Activated CD8-positive, alpha-beta memory T cell treated with anti-CD3 and anti-CD28 coated beads, Interleukin-2, amount 50 U/mL, for 4 hours (primary cell): ENCODE results near the gene ALPK1.
"Not testable (repeated sequence)": the region's sequence is repeated elsewhere in the genome, so short reads cannot be mapped to it uniquely, and the experiment has no call there.

ENCODE experiments used
- DNase-seq: peaks from one replicate; pipeline ENCODE4 v3.0.0-alpha.2; 2020

Gene ALPK1

DNA sequence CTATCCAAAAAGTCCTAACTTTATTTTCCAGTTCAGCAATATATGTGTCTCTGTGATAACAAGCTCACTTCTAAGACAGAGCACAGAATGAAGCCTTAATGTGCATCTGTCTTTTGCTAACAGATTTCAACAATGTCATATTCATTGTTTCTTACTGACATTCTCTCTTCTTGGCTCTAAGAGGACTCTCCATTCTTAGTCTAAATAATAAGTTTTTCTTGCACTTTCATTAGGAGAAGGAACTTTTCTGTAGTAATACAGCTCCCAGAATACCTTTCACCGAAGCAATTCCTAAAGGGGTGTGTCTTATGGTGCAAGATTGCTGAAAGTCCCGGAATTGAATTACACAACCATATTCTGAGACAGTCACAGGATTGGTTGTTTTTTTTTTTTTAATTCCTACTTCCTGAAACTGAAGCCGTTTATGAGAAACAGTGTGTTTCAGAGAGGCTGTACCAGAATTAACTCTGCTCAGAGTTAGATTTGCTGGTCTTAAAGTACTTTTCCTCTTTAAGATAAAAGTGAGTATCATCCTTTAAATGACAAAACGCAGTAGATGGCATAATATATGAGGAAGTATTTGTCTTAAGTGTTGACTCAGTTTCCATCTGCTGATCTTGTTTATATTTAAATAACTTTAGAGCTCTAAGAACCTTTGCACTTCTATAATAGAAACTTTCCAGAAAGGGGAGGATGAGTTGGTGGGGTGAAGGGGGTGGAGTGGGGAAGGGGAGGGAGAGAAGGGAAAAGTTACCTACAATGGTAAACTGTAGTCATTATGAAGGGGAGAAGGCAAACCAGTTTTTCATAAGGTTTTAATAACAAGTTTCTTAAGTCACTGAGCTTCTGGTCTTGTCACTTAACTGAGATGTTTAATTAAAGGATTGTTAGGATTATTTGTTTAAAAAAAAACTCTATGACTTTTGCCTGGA is at the start of gene ALPK1:
ALPK1 (plus strand) TSS at position 421 of the 932 bp plus-strand sequence.
- no peak for DNase-seq

DNA sequence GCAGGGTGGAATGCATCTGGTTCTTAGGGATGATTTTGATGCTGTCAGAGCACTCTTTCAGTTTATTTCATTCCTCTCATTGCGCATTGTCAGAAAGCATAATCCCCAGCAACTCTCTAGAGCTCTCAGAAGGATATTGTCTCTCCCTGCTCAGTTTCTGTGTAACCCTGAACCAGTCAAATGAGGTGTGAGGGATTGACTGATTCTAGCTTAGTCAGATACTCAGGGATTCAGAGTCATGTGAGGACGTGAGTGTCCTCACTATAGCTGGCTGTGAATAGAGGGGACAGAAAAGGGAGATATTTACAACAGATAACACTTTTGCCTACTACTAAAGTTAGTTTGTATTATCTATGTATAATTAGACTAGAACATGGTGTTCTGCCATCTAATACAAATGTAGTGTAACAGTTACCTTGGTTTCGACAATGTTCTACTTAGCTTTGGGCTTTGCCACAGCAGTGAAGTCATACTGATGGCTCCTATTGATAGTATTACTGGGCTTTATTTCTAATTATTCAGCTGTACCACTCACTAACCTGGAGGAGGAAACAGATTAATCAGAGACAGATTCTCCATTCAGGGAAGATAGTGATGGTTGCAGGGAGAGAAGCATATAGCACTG is 46.0 kb upstream of the ALPK1 start:
- DNase-seq: no peak

DNA sequence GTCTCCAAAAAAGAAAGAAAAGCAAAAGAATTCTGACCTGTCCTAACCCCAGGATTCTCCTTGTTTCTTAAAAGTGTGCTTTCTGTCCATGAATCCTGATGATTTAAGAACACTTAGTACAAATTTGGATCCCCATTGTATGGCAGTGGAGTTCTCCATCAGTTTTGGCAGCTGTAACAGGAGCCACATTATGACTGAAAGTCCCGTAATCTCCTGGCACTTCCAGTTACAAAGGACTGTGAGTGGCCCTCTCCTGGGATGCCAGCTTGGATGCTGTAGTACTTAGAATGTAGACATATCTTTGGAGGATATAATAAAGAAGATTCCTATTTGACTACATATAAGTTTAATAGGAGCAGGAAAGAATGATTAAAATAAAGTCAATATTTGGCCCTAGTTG is 44.9 kb upstream of the ALPK1 start:
- no peak for DNase-seq

DNA sequence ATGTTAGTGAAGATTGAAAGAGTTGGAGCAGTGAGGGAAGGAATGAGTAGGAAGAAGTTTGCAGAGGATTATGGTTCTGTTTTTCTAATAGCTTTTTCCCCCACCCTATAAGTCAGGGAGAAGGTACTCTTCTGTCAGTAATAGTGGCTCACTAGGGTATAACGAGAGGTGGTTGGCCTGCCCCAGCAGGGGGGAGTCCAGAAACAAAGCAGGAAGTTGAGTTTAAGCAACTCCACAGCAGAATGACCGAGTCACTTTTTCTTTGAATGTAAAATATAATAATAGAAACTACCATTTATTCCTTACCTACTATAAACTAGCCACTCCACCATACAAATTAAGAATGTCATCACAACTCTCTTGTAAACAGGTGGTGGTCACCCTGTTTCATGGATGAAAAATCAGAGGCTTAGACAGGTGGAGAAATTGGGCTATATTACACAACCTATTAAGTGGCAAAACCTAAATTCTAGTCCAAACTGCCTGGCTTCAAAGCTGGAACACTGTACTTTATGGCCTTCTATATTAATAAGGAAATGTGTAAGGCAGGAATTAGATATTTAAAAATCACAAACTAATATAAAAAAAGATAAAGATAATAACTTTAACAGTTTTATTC is 43.7 kb upstream of the ALPK1 start:
- no peak for DNase-seq

DNA sequence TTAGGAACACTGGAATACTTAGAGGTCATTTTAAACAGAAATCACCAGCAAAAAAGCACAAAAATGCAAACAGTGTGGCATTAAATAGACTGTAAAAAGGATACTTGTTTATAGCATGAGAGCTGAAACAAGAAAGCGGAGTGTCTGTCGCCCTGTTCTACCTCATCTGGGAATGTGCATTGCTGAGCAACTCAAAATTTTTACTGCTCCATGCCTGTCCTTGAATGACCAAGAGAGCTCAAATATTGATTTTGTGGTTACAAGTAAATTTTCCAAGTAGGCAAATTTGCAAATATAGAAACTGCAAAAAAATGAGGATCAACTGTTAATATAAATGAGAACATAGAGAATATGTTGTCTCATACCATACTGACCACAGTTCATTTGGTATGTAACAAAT is 40.1 kb upstream of the ALPK1 start:
- DNase-seq: no peak

DNA sequence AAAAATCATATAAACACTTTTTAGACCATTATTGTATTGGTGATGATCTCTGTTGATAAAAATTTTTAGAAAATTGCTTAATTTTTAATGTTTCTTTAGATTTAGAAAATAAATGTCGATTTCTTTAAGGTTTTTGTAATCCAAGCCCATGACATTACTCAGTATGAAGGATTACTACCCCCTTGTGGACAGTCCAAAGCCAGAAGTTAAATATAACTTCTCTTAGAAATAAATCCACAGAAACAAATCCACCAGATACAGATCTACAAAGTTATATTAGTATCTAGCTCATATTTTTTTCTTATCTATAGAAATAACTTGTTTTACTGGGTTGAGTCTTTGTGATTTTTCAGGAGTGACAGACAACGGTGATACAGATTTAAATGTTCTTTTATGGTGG is 30.3 kb upstream of the ALPK1 start:
- DNase-seq: no peak

DNA sequence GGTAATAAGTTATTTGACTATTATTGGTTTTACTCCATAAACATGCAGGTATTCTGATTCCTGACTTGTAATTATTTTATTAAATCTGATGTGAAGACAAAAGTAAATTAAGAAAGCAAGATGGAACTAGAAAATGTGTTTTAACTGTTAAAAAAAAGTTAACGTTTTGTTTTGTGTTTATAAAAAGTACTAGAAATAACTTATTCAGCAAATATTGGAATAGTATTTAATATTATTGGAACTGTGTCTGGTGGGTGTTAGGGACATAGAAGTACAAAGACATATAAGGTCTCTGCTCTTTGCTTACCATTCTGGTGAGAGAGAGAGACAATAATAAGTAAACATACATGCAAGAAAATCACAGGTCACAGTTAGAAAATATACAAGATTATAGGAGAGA is 27.1 kb upstream of the ALPK1 start:
- DNase-seq: no peak

DNA sequence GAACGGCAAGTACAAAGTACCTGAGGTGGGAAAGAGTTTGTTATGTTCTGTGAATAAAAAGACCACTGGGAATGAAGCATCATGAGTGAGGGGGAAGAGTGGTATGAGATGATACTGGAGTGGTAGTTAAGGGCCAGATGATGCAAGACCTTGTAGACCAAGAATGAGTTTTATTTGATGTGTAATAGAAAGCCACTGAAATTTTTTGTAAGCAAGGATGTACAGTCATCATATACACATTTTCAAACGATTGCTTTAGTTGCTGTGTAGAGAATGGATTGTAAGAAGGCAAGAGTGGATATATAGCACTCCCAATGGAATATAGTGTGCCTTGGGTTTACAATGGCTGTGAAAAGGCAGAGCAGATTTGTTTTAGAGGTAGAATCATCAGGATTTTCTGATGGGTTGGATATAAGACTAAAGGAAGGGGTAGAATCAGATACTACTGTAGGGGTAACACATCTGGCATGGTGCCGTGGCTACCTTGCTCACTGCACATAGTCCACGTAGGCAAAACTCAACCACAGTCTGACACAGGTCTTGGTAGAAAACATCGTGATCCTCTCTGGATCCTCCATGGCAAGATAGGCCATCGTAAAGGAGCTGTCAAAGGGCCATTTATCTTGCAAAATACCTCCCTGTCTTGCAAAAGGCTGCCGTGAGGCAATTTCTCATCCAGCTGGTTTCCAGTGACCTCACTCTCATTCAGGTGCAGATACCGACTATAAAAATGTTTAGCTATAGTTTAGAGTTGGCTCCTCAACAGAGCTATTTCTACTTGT is 26.3 kb upstream of the ALPK1 start:
- DNase-seq: no peak

DNA sequence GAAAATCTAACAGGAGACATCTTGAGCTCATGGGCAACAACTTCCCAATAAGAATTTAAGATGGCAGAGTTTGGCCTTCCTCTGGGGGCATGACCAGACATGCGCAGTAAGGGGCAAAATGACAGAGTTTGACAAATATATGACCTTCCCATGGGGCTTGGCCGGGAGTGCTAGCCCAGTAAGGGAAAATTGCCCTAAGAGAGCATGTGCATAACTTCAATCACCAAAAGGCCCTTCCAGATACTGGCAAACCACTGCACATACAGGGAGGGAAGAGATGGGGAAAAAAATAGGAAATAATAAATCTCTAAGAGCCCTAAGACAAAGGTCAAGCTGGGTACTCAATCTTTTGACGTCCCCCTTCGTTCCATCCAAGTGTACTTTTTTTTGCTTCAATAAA is 24.9 kb upstream of the ALPK1 start:
- no peak for DNase-seq

DNA sequence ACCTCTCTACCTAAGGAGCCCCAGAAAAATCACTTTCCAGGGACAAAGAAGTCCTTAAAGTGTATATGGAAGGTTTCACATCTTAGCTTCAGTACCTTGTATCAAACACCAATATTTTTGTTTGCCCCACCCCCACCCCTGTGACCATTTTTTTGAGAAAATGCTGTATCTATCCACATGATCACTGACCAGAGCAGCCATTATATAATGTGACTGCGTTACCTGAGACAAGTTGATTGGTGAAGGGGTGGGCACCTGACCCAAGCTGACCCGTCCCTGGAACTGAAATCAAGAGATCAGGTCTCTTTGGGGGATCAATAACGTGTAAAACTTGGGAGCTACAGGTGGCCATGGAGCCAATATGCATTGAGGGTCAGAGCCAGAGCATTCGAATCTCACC is 22.2 kb upstream of the ALPK1 start:
- DNase-seq: no peak

DNA sequence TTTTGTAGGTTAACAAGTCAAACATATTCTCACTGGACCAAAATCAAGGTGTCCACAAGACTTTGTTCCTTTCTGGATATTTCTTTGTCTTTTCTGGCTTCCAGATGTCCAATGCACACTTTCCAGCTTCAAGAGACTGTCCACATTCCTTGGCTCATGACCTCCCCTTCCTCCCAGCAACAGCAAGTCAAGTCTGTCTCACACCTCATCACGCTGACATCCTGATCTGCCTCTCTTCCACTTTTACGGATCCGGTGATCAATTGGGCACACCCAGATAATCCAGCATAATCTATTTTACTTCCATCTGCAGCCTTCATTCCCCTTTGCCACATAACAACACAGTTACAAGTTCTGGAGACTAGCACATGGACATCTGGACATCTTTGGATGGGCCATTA is 21.1 kb upstream of the ALPK1 start:
- no peak for DNase-seq

DNA sequence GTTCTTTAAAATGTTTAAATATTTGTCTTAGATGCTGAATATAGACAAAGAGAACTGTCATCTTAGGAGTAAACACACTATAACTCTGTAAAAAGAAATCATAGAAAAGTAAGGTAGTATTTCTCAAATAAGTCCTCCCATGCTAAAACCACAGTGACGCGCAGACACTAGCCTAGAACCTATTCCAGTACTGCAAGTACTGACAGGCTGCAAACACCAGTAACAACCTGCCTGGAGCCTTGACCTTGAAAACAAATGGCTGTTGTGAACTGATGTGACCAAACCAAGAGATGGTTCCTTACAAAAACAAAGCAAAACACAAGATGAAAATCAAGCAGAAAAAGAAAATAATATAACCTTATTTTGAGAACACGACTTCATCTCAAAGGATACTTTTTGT is 19.9 kb upstream of the ALPK1 start:
- DNase-seq: no peak

DNA sequence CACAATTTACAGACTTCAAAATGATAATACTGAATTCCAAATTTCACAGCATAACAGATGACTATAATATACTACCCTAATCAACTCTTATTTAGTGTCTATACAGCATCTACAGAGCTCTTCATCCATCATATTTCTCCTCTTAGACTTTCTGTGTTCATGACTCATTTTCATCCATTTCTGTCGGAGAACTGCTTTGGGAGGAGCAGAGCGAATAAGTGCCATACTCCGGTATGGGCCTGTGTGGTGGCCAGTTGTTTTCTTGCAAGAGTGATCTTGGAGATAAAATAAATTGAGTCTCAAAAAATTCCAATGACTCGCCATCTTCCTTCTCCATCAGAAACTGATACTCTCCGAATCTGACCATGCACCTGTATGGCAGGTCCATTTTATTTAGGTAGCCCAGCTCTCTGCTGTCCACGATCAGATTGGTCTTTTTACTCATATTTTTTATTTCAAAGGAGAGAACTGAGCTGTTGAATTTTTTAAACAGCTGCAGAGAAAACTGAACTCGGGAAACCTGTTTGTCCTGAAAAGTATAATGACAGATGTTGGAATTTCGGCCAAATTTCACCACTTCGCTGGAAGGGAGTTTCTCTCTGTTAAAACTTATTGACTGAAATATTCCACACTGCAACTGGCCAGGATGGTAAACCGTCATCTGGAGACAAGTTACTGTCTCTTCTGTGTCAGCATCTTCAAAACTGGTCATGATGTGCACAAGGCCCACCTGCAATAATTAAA is 19.3 kb upstream of the ALPK1 start:
- DNase-seq: no peak

DNA sequence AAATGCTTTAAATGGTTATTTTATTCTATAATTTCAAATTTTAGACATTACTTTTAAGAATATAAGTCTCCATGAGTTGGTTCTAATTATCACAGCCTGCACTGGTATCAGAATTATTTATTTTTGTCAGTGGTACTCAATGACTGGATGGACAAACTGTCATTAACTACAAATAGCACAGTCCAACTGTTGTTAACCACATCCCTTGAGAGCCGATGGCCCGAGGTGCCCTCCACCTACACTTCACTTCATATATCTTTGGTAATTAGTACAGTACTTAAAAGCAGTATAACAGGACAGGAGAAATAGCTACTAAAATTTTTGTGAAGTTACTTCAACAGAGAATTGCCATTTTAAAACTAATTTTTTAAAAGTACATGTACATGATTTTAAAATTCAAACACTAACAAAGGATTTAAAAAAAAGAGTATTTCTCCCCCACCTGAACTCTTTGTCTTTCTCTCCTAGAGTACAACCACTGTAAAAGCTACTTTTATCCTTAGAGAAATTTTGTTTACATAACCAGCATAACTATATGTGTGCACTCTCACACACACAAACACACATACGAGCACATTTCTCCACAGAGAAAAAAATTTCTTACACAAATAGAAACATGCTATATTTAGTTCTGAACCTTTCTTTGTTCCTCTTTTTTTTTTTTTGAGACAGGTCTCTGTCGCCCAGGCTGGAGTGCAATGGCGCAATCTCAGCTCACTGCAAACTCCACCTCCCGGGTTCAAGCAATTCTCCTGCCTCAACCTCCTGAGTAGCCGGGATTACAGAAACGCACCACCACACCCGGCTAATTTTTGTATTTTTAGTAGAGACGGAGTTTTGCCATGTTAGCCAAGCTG is 17.9 kb upstream of the ALPK1 start:
- no peak for DNase-seq

DNA sequence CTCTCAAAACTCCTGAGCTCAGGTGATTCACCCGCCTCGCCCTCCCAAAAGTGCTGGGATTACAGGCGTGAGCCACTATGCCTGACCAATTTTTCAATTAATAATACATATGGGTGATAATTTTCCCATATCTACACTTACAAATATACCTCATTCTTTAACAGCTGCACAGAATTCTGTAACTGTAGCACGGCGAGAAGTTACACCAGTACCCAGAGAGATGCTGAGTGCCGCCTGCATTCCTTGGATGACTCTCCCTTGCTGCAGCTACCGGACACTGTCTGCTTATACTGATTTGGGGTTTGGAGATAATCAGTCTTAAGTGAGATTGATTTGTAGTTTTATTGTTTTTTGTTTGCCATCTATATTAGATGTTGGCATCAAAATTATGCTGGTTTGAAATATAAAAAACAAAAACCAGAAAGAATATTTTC is 17.3 kb upstream of the ALPK1 start:
- DNase-seq: no peak

DNA sequence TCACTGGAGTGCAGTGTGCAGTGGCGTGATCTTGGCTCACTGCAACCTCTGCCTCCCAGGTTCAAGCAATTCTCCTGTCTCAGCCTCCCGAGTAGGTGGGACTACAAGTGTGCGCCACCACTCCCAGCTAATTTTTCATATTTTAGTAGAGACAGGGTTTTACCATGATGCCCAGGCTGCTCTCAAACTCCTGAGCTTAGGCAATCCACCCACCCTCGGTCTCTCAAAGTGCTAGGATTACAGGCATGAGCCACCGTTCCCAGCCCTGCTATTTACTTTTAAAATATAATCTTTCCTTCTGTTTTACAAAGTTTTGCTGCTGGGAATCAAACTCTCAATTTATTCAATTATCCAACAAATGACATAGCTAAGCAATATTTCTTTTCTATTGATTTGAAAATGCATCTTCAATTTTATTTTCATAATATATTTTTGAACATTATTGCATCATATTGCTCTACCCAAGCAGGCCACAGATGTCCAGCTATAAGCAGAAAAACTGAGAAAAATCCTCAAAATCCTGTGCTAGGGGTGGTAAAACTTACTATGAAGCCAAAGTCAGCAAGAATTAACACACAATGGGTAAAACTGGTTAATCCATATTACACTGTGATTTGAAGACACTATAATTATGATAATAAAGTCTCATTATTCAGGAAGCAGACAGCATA is 16.6 kb upstream of the ALPK1 start:
- no peak for DNase-seq

DNA sequence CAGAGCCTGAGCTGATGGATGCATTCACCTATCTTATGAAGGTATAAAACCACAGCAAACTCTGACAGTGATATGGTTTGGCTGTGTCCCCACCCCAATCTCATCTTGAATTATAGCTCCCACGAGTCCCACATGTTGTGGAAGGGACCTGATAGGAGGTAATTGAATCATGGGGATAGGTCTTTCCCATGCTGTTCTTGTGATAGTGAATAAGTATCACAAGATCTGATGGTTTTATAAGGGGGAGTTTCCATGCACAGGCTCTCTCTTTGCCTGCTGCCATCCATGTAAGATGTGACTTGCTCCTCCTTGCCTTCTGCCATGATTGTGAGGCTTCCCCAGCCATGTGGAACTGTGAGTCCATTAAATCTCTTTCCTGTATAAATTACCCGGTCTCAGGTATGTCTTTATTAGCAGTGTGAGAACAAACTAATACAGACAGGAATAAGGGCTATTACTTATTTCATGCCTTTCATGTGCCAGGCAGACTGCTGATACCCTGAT is 15.2 kb upstream of the ALPK1 start:
- not testable (repeated sequence) for DNase-seq

DNA sequence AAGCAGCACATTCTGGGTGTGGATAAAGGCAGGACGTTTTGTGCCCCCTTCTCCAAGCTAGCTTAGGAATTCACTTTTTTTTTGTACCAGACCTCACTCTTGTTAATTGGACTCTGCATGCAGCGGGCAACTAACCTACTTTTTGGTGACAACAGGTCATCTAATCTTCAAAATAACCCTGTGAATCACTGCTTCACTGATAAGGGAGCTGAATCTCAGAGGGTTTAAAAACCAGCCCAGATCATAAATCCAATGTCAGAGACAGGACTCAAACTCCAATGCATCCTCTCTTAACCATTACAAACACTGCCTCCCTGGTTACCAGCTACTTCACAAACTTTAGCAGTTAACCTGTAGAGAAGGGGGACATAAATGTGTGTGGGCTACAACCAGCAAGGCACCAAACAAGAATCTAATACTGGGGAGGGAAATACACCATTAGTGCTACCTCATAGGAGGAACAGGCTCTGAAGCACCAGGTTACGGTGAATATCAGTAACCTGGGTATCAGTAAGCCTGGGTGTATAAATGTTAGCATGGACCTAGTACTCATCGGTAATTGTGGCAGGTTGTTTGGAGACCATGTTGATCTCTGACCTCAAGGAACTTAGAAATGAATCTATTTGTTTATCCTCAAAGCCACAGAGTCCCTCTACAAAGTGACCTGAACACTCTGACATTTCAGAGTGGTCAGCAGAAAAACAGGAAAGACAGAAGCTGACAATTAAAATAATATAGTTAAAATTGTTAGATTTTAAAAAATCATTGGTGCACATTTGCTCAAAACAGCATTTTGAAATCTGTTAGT is 14.1 kb upstream of the ALPK1 start:
- no peak for DNase-seq

DNA sequence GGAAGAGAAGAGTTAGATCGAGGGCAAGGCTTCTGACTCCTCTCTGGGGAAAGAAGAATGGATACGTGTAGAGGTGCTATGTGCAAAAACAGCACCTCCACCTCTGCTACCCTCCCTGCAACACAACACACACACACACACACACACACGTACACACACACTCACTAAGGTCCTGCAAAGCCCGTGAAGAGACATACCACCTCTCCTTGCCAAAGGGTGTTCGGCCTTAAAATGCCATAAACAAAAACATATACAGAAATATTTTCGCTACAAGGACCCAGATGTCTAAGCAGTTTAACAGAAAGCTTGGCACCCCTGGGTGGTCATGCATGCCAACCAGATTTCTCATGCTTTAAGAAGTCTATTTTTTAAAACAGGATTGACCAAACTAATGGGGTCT is 13.0 kb upstream of the ALPK1 start:
- DNase-seq: no peak
